Lung (tissue), 12 donors: ENCODE data around the gene PCDHGC5. TPM values are rescaled to one million over a fixed set of nuclear protein-coding genes. Genes with fewer than 3 reads are reported as not detected.

Experiments
- ATAC-seq: fragments of 200-7000 bp; cut with Tn5 transposase; one replicate; pipeline ENCODE4 v1.9.1; 2020; ENCODE audit warnings: moderate number of reproducible peaks; ENCODE audit not compliant: insufficient read depth, low FRiP score
- DNase-seq, 3 donors: peaks; one replicate each; pipeline ENCODE4 v3.0.0-alpha.2; 2013 to 2017
- H3K27ac ChIP-seq, 2 donors: one replicate each; pipeline ENCODE4 v1.5.1; 2013; ENCODE audit warnings: mild to moderate bottlenecking in 2 of 2, moderate library complexity in 2 of 2, control low read depth in 1 of 2, inconsistent platforms in 1 of 2, low read depth in 1 of 2, low read length in 1 of 2
- H3K27me3 ChIP-seq, 3 donors: one replicate each; pipeline ENCODE4 v1.5.1; 2013; ENCODE audit warnings: low read length in 2 of 3; ENCODE audit not compliant: control insufficient read depth in 3 of 3, insufficient read depth in 3 of 3
- H3K36me3 ChIP-seq, 4 donors: one replicate each; pipeline ENCODE4 v1.5.1; 2013; ENCODE audit warnings: low read length in 4 of 4, mild to moderate bottlenecking in 1 of 4, moderate library complexity in 1 of 4; ENCODE audit not compliant: control insufficient read depth in 4 of 4, insufficient read depth in 4 of 4
- H3K4me1 ChIP-seq, 5 donors: one replicate each; pipeline ENCODE4 v1.5.1; 2013; ENCODE audit warnings: low read length in 5 of 5, mild to moderate bottlenecking in 2 of 5, moderate library complexity in 1 of 5; ENCODE audit not compliant: control insufficient read depth in 5 of 5, insufficient read depth in 5 of 5
- H3K4me3 ChIP-seq: one replicate; pipeline ENCODE4 v1.5.1; 2013; ENCODE audit warnings: mild to moderate bottlenecking, control low read depth, moderate library complexity
- H3K9ac ChIP-seq, 2 donors: one replicate each; pipeline ENCODE4 v1.5.1; 2013; ENCODE audit warnings: low read length in 2 of 2, control low read depth in 1 of 2; ENCODE audit not compliant: insufficient read depth in 1 of 2
- H3K9me3 ChIP-seq, 4 donors: one replicate each; pipeline ENCODE4 v1.5.1; 2013; ENCODE audit warnings: low read length in 3 of 4, mild to moderate bottlenecking in 1 of 4, moderate library complexity in 1 of 4; ENCODE audit not compliant: control insufficient read depth in 4 of 4, insufficient read depth in 3 of 4
- CTCF ChIP-seq: IDR thresholded peaks from 2 replicates; pipeline ENCODE4 v1.5.1; 2012; ENCODE audit warnings: mild to moderate bottlenecking; ENCODE audit errors: control extremely low read depth, extremely low read depth
- WGBS, 2 donors: extraction: QIAGEN DNeasy Blood & Tissue Kit; methylation state at CpG; one replicate each; pipeline ENCODE4 v1.1.7; 2013; 5-methylcytosine and 5-hydroxymethylcytosine counted together
- polyA plus RNA-seq, 2 donors: library from polyadenylated mRNA; stranded (reverse); fragments of 200-250 nt; gene quantifications; one replicate each; pipeline ENCODE4 v1.2.1, GENCODE V29; 2013
- total RNA-seq, 2 donors: library from RNA; depleted of rRNA in 1 of 2; stranded (reverse); fragments of >200 nt in 1 of 2; gene quantifications; one replicate each; pipeline ENCODE4 v1.2.1, GENCODE V29; 2014 to 2021
- donor health status: control.
- donor health status: control.
- donor health status: Bipolar disorder and iron deficiency.
- donor health status: healthy.
- donor health status: DM: yes; HTN: yes; CAD: no.

PCDHGC5 gene
- total and polyA plus RNA-seq, 4 donors, result 0.14 to 5.1 (median 1.5) TPM

- peak overlapping the region; percentile 79 to 87 for H3K27ac ChIP-seq
- H3K9me3 ChIP-seq, result peaks cover 0 to 5% (median 0%) of the 10 kb centered on the region in 4 donors
- H3K36me3 ChIP-seq, result peaks cover 0 to 9% (median 5%) of the 10 kb centered on the region in 4 donors
- peak; percentile 89 to 94 (median 92) for DNase-seq
- 1 to 2% methylated on average over 58 of the region's 58 CpGs for WGBS, 2 donors
- peaks cover 0 to 13% (median 0%) of the 10 kb centered on the region in 3 donors for H3K27me3 ChIP-seq
- H3K4me1 ChIP-seq, result peaks cover 0 to 56% (median 17%) of the 10 kb centered on the region in 5 donors
- peak; percentile 47 for ATAC-seq
- TF ChIP-seq CTCF, result no peak
- H3K9ac ChIP-seq, result peak overlapping the region in 1 of 2 donors; percentile 99
- H3K4me3 ChIP-seq, result peak overlapping the region; percentile 61
Measured at GRCh38 chr5:141476132-141476911, 12.6 kb upstream of the PCDHGC5 start.

GRCh38 chr5:141477044-141477575 lies 11.8 kb upstream of the PCDHGC5 start:
- no peak for TF ChIP-seq CTCF
- H3K9me3 ChIP-seq, result peaks cover 0 to 5% (median 0%) of the 10 kb centered on the region in 4 donors
- H3K36me3 ChIP-seq, result peaks cover 0 to 9% (median 5%) of the 10 kb centered on the region in 4 donors
- H3K9ac ChIP-seq, result peak overlapping the region in 1 of 2 donors; percentile 99
- peak in 1 of 3 donors; percentile 41 for DNase-seq
- H3K4me1 ChIP-seq, result peaks cover 0 to 57% (median 17%) of the 10 kb centered on the region in 5 donors
- peaks cover 0 to 13% (median 0%) of the 10 kb centered on the region in 3 donors for H3K27me3 ChIP-seq
- WGBS, 2 donors, result 25 to 32% methylated on average over 24 of the region's 24 CpGs
- H3K4me3 ChIP-seq, result peak overlapping the region; percentile 61
- peak overlapping the region in 1 of 2 donors; percentile 87 for H3K27ac ChIP-seq
- no peak for ATAC-seq

- Histone ChIP-seq H3K36me3 (peaks cover 0 to 9% (median 5%) of the 10 kb centered on the region in 4 donors), H3K27me3 (peaks cover 0 to 13% (median 0%) of the 10 kb centered on the region in 3 donors), H3K4me1 (peaks cover 0 to 57% (median 17%) of the 10 kb centered on the region in 5 donors), H3K9me3 (peaks cover 0 to 5% (median 0%) of the 10 kb centered on the region in 4 donors), H3K4me3 (peak overlapping the region; percentile 43), H3K27ac (no peak overlapping the region), H3K9ac (peak overlapping the region in 1 of 2 donors; percentile 99)
- 43 to 51% methylated on average over 13 of the region's 13 CpGs for WGBS, 2 donors
- ATAC-seq (no peak), DNase-seq (peak in 1 of 3 donors; percentile 43)
- TF ChIP-seq CTCF, result no peak
Measured at GRCh38 chr5:141477815-141478214, 11.1 kb upstream of the PCDHGC5 start.
